Bronchial epithelial cell (primary cell): ENCODE measurements around the gene TSPAN18. TPM values are rescaled to one million over a fixed set of nuclear protein-coding genes. Genes with fewer than 3 reads are reported as not detected.

Experiments used
- DNase-seq: peaks from one replicate; pipeline ENCODE4 v3.0.0-alpha.2; 2010; ENCODE audit warnings: low read depth
- FAIRE-seq: peaks from 2 replicates; lab custom pipeline; 2011; peaks lifted over from hg19 to GRCh38; lab: Jason Lieb, UNC
- H3K27me3 ChIP-seq: 2 replicates; pipeline ENCODE4 v1.5.1; 2011; ENCODE audit warnings: low read length; ENCODE audit not compliant: control insufficient read depth, insufficient read depth
- H3K36me3 ChIP-seq: 2 replicates; pipeline ENCODE4 v1.5.1; 2011; ENCODE audit warnings: low read length; ENCODE audit not compliant: control insufficient read depth, insufficient read depth
- H3K4me3 ChIP-seq: 2 replicates; pipeline ENCODE4 v1.5.1; 2011; ENCODE audit warnings: mild to moderate bottlenecking, low read depth, low read length, control low read depth
- CTCF ChIP-seq: IDR thresholded peaks from 2 replicates; pipeline ENCODE4 v1.5.1; 2011; ENCODE audit warnings: mild to moderate bottlenecking, moderate library complexity, low read length, control low read depth, inconsistent platforms; ENCODE audit not compliant: insufficient read depth, severe bottlenecking
- total RNA-seq: library from RNA; depleted of rRNA; stranded (reverse); fragments of >200 nt; gene quantifications from 2 replicates; pipeline ENCODE4 v1.2.1, GENCODE V29; 2014

Gene TSPAN18
- total RNA-seq, 1 donor from 2014 or later = not detected

- H3K4me3 ChIP-seq = no peak overlapping the region
- no peaks in the 10 kb centered on the region for H3K36me3 ChIP-seq
- DNase-seq (no peak), FAIRE-seq (no peak)
- H3K27me3 ChIP-seq = peaks cover 7% of the 10 kb centered on the region
- TF ChIP-seq CTCF = no peak
Observed at GRCh38 chr11:44752713-44753112, 26.0 kb downstream of the TSPAN18 start.

DNA sequence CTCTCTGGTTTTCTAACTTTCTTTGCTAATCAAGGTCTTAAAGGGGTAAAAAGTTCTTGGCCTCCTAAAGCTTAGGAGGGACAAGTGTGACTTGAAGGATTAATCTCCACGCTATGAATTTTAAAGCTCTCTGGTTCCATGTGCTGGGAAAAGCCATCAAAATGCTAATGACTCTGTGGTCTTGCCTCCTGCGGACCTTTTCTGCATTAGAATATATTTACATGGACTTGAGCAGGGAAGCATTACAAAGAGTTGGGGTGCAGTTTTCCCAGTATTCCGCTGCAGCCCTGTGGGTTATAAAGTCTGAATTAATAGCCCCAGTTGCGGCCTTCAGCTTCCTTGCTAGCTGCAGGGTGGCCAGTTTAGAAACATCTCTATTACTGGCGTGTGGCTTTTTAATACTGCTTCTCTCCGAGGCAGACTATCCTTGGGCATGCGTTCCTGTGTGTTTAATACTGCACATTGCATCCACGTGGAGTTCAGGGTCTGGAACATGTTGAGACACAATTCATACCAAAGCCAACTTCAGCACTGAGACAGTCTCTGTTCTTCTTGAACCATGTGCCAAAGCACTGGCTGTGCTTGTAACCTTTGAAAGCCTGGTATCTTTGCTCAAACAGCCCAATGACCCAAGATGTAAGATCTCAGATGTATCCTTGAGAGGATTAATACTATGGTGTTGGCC is 27.3 kb downstream of the TSPAN18 start:
- no peak for FAIRE-seq
- peaks cover 7% of the 10 kb centered on the region for H3K27me3 ChIP-seq

GRCh38 chr11:44754876-44755555 is 28.3 kb downstream of the TSPAN18 start:
- no peak for FAIRE-seq
- DNase-seq = no peak
- H3K27me3 ChIP-seq = peaks cover 7% of the 10 kb centered on the region
- no peak for TF ChIP-seq CTCF
- no peaks in the 10 kb centered on the region for H3K36me3 ChIP-seq
- H3K4me3 ChIP-seq = no peak overlapping the region

More for the DNA sequence above, 27.3 kb downstream of the TSPAN18 start:
- Histone ChIP-seq H3K4me3 (no peak overlapping the region), H3K36me3 (no peaks in the 10 kb centered on the region)
- TF ChIP-seq CTCF = no peak
- no peak for DNase-seq

DNA sequence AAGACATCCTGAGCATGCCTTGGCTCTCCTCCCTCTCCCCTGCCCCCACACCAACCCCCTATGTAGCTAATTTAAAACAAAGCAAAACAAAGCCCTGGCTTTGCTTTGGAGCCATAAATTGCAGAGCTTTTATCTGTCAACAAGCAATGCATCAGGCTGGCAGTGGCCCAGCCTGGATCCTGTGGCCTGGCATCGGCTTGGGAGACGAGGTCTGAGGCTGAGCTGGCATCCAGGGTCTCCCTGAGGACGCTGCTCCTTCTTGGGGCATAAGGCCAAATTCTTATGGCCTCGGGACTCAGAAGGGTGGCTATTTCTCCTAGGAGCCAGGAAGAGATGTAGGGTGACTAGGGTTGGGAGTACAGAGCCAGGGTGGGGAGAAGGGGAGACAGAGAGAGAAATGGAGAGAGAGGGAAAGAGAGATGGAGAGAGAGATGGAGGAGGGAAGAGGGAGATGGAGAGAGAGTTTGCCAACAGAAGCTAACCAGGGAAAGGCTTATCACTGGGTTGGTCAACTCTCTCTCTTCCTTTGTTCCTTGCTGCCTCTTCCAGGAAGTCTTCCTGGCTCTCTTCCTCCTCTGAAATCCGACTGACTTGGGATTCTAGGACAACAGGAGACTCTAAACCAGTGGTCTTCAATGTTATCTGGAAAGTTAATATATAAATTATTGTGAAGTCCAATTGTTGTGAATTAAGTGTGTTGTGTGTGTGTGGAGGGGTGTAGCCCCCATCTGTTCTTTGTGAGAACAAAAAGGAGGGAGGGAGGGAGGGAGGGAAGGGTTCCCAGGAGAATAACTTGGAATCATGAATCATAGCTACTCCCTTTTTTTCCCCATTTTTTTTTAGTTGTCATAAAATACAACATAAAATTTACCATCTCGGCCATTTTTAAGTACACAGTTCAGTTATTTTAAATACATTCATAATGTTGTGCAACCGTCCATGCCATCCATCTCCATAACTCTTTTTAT is 29.1 kb downstream of the TSPAN18 start:
- Histone ChIP-seq H3K4me3 (no peak overlapping the region), H3K36me3 (no peaks in the 10 kb centered on the region), H3K27me3 (peaks cover 7% of the 10 kb centered on the region)
- no peak for DNase-seq
- no peak for FAIRE-seq
- no peak for TF ChIP-seq CTCF

DNA sequence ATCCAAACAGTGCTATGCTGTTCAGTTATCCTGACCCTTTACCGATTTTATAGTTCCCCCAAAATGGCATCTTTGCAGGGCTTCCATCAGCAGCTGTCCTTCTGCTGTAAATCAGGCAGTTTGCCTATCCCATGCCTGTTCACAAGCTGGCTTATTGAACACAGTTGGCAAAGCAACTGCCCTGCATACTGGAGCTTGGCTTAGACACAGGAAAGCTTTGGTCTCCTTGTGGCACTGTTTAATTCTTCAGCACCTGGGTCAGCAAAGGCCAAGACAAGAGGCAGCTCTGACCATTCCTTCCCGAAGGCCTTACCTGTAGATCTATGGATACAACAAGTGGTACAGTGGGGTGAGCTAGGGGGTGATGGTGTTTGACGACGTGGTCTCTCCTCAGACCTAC is 32.2 kb downstream of the TSPAN18 start:
- DNase-seq = no peak
- no peak overlapping the region for H3K4me3 ChIP-seq
- FAIRE-seq = no peak
- peaks cover 5% of the 10 kb centered on the region for H3K27me3 ChIP-seq
- TF ChIP-seq CTCF = no peak
- H3K36me3 ChIP-seq = no peaks in the 10 kb centered on the region
